SU-DHL-6 (cell line): Measurements from ENCODE around the gene TMEM167A.

Experiments used
- EZH2phosphoT487 ChIP-seq: fragments of 200-600 bp; sonication (generic), shearing (Covaris generic); conservative IDR thresholded peaks from 2 replicates; pipeline ENCODE4 v1.6.1; 2018; ENCODE audit warnings: mild to moderate bottlenecking, antibody characterized with exemption, low read length, moderate library complexity, mixed read lengths
- TF ChIP-seq, protein P1 (sequence below): fragments of 200-600 bp; sonication (generic); IDR thresholded peaks from one replicate; pipeline ENCODE4 v1.5.1; 2017; ENCODE audit warnings: antibody characterized with exemption, mild to moderate bottlenecking, low read length, moderate library complexity; ENCODE audit not compliant: insufficient read depth, poor library complexity, severe bottlenecking

- no peak for TF ChIP-seq EZH2phosphoT487
- TF ChIP-seq, protein P1, sequence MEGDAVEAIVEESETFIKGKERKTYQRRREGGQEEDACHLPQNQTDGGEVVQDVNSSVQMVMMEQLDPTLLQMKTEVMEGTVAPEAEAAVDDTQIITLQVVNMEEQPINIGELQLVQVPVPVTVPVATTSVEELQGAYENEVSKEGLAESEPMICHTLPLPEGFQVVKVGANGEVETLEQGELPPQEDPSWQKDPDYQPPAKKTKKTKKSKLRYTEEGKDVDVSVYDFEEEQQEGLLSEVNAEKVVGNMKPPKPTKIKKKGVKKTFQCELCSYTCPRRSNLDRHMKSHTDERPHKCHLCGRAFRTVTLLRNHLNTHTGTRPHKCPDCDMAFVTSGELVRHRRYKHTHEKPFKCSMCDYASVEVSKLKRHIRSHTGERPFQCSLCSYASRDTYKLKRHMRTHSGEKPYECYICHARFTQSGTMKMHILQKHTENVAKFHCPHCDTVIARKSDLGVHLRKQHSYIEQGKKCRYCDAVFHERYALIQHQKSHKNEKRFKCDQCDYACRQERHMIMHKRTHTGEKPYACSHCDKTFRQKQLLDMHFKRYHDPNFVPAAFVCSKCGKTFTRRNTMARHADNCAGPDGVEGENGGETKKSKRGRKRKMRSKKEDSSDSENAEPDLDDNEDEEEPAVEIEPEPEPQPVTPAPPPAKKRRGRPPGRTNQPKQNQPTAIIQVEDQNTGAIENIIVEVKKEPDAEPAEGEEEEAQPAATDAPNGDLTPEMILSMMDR: no peak
Observed at GRCh38 chr5:83050723-83051340, 26.4 kb downstream of the TMEM167A start.
